Omental fat pad (tissue), 4 donors: Measurements from ENCODE around the gene ASGR2. TPM values are rescaled to one million over a fixed set of nuclear protein-coding genes. Genes with fewer than 3 reads are reported as not detected.
A peak's percentile ranks its signal among the peaks of the same experiment; 100 is the strongest.

Experiments used
- ATAC-seq: fragments of 150-250 bp; one replicate; pipeline ENCODE4 v1.9.1; 2016; ENCODE audit warnings: mild to moderate bottlenecking, moderate library complexity; ENCODE audit not compliant: low FRiP score
- DNase-seq: peaks from one replicate; pipeline ENCODE4 v3.0.0-alpha.2; 2019; ENCODE audit warnings: low spot score
- total RNA-seq, 4 donors: library from RNA; depleted of rRNA; stranded (reverse); fragments of >200 nt; gene quantifications; one replicate each; pipeline ENCODE4 v1.1.0, GENCODE V29; 2016
- TF ChIP-seq, protein P1 (sequence below), 3 donors: fragments of 450-650 bp; IDR thresholded peaks; one replicate each; pipeline ENCODE4 v1.5.1; 2016 to 2017; ENCODE audit warnings: antibody characterized with exemption in 3 of 3, mild to moderate bottlenecking in 3 of 3, moderate library complexity in 2 of 3

ASGR2 gene
- total RNA-seq, 4 donors from 2014 or later: 0.84 to 3.1 (median 1.6) TPM; not detected in 1

GRCh38 chr17:7139400-7139799, 24.8 kb upstream of the ASGR2 start:
- TF ChIP-seq, protein P1, sequence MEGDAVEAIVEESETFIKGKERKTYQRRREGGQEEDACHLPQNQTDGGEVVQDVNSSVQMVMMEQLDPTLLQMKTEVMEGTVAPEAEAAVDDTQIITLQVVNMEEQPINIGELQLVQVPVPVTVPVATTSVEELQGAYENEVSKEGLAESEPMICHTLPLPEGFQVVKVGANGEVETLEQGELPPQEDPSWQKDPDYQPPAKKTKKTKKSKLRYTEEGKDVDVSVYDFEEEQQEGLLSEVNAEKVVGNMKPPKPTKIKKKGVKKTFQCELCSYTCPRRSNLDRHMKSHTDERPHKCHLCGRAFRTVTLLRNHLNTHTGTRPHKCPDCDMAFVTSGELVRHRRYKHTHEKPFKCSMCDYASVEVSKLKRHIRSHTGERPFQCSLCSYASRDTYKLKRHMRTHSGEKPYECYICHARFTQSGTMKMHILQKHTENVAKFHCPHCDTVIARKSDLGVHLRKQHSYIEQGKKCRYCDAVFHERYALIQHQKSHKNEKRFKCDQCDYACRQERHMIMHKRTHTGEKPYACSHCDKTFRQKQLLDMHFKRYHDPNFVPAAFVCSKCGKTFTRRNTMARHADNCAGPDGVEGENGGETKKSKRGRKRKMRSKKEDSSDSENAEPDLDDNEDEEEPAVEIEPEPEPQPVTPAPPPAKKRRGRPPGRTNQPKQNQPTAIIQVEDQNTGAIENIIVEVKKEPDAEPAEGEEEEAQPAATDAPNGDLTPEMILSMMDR (IDR thresholded peaks at IDR 0.05): no peak
- no peak for ATAC-seq
- no peak for DNase-seq

- ATAC-seq: no peak
- TF ChIP-seq, protein P1 (IDR thresholded peaks at IDR 0.05): no peak
Measured at GRCh38 chr17:7138800-7139381, 24.3 kb upstream of the ASGR2 start.

GRCh38 chr17:7137171-7137943, 22.7 kb upstream of the ASGR2 start:
- TF ChIP-seq, protein P1 (IDR thresholded peaks at IDR 0.05): no peak
- ATAC-seq (no peak), DNase-seq (no peak)

More at GRCh38 chr17:7138800-7139381, 24.3 kb upstream of the ASGR2 start:
- DNase-seq: no peak

- ATAC-seq: no peak
- DNase-seq: peak; percentile 94
- TF ChIP-seq, protein P1 (IDR thresholded peaks at IDR 0.05): peak in 2 of 3 donors; percentile 16 to 78
Measured at GRCh38 chr17:7136266-7136877, 21.8 kb upstream of the ASGR2 start.

DNA sequence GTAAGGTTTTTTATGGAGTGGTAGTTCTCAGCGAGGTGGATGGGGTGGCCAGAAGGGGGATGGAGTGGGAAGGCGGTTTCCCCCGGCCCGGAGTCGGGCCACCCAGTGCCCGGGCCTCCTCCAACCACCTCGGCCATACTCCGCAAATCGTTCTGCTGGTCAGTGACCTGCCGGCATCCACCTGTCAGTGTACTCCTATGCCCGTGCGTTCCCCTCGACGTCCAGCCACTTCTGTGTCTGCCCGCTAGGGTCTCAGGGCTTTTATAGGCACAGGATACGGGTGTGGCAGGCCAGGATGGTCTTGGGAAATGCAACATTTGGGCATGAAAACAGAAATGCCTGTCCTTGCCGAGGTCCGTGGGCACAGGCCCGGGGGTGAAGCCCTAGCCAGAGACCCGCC, 19.3 kb upstream of the ASGR2 start:
- no peak for DNase-seq
- TF ChIP-seq, protein P1 (IDR thresholded peaks at IDR 0.05): no peak

GRCh38 chr17:7133424-7133823, 18.8 kb upstream of the ASGR2 start:
- DNase-seq (no peak), ATAC-seq (no peak)
- TF ChIP-seq, protein P1 (IDR thresholded peaks at IDR 0.05): no peak

More for the DNA sequence above, 19.3 kb upstream of the ASGR2 start:
- no peak for ATAC-seq
